Activated T-helper 1 cell treated with Interleukin-2 at 50 U/mL for 16 hours (primary cell): ENCODE measurements around the gene RSRC1.
"Not testable (repeated sequence)": the region's sequence is repeated elsewhere in the genome, so short reads cannot be mapped to it uniquely, and the experiment has no call there.

Experiments used
- DNase-seq: peaks from one replicate; pipeline ENCODE4 v3.0.0-alpha.2; 2020; ENCODE audit warnings: low read depth

The RSRC1 gene, protein sequence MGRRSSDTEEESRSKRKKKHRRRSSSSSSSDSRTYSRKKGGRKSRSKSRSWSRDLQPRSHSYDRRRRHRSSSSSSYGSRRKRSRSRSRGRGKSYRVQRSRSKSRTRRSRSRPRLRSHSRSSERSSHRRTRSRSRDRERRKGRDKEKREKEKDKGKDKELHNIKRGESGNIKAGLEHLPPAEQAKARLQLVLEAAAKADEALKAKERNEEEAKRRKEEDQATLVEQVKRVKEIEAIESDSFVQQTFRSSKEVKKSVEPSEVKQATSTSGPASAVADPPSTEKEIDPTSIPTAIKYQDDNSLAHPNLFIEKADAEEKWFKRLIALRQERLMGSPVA

DNA sequence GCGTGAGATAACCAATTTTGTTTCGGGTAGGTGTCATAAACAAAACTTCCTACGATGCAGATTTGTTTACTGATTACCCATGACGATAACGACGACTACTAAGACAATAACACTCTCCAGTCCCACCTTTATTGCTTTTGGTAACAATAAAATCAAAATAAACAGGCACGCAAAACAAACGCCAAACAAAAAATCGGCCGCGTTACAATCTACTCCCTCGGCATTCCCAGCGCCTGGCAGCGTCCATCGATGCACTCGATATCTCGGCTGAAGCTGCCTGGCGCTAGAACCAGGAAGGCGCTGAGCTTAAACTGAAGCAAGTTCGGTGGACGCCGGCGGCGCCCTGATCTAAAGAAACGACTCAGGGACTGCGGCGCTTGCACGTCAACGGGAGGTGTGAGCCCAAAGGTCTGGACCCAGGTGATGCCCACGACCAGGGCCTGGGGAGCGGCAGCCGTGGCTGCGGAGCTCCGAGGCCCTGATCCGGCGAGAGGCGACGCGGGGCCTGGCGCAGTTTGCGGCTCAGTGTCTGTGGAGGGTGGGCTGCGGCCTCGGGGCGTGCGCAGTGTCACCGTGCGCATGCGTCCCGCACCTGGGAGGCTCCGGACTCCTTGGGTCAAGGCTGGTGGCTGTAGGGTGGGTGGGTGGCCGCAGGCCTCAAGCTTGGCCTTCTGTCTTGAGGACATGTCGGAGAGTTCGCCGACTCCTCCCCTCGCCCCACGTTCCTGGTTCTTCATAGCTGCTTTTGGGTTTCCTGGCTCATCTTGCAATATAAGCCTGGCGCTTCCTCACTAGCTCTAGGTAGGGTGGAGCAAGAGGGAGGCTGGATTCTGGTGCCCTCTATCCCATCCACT lies at the start of gene RSRC1:
RSRC1 (plus strand) TSS at position 286 of the 854 bp plus-strand sequence. CDS start 12,016 bp downstream, outside the sequence.
- DNase-seq: peak; percentile 55

DNA sequence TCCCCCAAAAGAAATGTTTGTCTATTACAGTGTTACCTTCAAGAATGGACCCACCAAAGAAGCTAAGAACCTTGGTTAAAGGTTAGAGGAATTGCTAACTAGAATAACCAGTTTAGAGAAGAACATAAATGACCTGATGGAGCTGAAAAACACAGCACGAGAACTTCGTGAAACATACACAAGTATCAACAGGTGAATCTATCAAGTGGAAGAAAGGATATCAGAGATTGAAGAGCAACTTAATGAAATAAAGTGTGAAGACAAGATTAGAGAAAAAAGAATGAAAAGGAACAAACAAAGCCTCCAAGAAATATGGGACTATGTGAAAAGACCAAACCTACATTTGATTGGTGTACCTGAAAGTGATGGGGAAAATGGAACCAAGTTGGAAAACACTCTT lies 44.3 kb upstream of the RSRC1 start:
- DNase-seq: not testable (repeated sequence)

DNA sequence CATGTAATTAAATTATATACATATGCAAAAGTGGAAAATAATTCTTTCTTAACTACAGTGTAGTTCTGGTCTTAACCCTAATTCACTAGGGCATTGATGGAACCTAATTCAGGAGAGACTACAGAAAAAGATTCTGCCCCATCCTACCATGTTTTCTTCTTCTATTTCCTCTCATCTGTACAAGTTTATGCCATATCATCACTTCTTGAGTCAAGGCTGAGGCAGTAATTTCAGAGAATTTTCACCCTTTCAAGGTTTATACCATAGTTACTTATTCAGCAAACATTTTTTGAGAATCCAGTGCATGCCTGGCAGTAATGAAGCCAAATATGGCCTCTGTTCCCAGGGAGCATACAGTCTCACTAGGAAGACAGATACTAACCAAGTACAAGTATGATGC lies 37.1 kb upstream of the RSRC1 start:
- DNase-seq: no peak

DNA sequence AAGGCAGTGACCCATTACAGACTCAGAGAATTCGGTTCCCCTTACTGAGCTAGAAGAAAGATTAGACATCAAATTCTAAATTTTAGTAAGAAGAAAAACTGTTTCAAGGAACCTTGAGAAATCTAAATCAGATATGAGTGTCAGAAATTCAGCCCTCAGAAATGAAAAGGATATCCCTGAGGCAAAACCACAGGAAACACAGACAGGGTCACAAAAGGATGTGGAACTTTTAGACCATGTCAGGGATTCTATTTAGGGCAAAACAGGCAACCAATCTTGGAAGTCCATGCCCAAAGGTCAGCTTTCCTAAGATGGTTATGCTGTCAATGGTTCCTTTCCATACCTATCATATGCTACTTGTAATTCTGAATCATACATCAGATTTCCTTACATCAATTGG lies 35.3 kb upstream of the RSRC1 start:
- DNase-seq: no peak

DNA sequence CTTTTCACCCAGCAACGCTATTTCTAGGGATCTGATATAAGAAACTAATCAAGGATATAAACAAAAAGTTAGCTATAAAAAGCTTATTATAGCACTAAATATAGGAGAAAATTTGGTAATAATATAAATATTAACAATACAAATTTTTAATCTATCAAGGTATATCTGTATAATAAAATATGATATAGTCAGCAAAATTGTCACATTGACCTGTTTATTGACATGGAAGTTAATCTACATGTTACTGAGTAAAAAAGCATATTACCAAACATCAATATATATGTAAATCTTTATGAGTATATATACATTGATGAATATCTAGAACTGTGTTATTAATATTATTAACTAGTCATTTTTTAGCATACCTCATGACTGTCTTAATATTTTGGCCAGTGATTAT lies 30.3 kb upstream of the RSRC1 start:
- no peak for DNase-seq

DNA sequence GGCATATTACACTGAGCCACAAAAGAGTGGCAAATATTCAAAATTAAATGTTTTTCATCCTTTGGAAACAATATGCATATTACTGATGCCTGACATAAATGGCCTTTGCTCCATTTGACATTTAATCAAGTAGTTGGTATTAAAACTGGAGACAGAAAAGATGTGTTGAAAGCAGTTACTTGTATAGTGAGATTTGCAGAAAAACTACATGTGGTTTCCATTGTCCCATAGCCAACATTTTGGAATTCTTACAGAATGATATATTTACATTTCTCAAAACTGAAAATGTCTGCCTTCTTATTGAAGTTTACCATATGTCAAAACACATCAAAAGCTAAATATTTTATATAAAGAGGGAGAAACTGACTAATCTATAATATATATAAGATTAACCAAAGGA lies 25.2 kb upstream of the RSRC1 start:
- DNase-seq: no peak

DNA sequence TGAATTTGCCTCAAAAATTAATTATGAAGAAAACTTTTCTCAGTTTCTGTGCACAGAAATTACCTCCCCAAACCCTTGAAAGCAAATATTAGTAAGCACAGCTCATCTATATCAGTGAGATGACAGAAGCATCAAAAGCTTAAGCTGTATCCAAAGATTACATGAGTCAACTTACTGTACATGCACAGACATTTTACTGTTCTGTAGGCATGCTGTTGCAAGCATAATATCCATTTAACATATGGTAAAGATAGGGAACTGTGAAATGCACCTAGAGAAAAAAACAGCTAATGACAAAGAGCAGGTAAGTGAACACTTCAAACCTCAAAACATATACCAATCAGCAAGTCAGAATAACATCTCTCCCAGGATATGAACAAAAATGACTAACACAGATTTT lies 24.5 kb upstream of the RSRC1 start:
- DNase-seq: no peak

DNA sequence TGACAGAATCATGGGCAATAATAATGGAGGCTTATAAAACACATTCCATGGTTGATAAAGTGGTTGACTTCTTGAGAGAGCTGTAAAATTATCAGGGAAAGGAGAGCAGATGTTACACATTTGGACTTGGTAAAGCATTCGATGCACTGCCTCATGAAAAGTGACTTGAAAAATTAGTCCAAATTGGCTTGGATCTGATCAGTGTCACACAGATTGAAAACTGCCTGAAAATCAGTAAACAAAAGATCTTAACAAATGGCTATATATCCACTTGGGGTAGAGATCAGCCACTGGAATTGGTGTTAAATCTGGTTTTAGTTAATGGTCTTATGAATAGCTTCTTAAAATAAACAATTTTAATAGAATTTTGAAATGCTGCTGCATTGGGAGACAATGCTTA lies 24.0 kb upstream of the RSRC1 start:
- no peak for DNase-seq

DNA sequence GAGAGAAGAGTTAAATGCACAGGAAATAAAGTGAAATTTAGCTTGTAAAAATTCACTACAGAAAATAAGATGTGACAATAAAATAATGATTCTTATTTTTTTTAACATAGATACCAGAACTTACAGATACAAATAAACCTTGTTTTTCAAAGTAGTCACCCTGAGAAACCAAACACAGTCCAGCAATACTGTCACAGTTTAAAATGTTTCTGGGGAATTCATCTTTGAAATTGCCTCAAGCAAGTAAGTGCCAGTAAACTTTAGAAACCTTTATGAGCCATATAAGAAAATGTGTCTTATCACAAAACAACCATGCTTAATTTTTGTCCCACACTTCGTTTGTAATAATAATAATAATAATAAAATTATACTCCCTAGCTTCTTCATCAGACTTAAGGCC lies 23.5 kb upstream of the RSRC1 start:
- DNase-seq: no peak

DNA sequence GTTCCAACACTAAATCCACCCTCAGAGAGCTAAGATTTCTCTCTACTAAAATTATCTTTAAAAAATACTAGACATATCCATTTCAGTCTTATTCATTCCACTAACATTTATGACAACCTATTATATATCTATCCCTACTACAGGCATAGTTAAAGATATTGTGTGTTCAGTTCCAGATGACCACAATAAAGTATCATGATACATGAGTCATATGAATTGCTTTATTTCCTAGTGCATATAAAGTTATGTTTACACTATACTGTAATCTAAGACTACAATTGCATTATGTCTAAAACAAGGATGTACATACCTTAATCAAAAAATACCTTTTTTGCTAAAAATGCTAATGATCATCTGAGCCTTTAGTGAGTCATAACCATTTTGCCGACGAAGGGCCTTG lies 23.1 kb upstream of the RSRC1 start:
- DNase-seq: no peak

DNA sequence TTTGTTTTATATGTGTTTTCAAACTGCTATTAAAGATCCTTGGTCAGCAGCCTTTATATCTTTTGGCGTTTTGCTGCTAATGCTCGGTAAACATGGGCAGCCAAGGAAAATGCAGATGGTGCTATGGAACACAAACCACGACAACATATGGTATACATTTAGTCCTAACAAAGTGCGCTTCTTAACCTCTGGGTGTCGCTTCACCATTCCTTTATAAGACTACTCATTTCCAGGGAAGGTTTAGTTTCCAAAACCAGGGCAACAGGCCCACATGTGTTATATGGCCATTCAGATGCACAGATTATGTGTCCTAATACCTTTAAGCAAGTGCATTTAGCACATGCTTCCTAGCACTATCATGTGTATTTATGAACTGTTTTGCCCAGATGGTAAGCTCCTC lies 18.4 kb upstream of the RSRC1 start:
- no peak for DNase-seq

DNA sequence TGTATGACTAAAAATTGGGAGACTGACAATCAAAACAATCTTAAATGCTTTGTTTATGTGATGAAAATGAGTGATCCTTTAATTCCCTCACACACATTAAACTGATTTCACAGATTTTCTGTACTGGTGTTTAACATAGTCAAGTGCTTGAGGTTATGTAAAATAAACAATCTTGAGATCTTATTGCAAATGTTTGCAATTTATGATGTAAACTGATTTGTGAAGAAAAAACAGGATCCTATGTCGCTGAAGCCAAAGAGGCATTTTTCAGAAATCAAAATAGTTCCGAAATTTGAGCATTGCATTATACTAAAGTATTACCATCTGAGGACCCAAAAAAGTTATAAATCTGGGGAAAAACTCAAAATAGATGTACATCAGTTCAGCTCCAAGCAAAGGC lies 16.4 kb upstream of the RSRC1 start:
- no peak for DNase-seq

DNA sequence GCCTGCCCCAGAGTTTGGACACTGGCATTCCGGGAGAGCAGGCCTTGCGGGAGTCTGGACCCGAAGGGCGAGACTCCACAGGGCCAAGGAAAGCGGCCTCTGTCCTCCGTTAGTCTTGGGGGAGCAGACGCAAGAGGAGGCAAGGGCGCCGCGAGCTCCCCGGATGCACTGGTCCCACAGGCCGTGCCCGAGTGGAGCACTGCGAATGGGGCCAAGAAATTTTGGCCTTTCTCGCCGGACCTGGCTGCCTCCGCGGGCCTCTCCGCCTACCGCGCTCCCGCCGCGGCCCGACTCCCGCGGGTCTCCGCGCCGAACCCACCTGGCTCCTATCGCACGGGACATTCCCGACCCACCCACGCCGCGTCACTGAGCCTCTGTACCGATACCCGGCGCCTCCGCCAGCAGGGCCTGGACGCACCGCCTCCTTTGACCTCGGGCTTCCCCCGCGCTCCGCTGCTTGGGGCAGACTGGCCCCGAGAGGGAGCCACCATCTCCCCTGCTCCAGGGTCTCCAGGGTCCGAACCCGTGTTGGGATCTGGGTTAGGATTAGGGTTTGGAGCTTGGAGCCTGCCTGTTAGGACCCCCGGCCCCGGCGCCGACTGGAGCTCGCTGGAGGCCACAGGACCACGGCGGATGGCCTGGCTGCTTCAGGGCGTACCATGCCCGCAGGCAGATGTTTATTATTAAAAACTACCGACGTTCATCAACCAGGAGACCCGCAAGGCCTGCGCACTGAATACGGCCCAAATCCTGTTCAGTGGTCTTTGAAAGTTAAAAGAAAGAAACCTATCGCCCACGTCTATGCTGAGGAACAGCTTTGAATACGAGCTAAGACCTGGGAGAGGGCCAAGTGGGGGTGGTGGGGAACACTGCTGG lies 15.4 kb upstream of the RSRC1 start:
- DNase-seq: no peak

DNA sequence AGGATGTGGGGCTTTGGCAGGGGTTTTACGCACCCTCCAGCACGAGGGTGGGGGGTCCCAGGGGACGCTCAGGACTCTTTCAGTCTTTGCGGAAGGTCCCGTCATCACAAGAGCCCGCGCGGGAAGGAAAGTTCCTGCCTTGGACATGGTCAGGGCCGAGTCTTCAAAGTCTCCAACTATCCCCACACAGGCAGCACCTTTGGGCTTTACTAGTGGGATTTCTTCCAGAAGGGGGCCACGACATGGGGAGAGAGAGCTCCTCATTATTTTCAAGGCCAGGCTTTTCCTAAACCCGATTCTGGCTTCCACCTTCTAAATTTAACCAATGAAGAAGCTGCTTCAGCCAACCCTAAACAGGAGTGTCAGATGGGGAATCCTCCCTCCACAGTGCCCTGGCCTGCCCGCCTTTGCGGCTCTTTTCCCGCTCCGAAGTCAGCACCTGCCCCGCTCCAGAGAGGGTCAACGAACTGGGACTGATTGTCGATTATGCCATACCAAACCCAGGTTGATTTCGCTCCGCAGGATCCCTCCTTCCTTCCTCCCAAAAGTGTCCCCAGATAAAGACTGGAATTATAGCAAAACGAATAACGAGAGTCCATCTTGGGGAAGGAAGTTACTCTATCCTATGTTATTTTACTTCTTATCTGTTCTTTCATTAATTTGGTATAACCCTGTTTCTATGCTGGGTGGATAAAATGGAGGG lies 14.6 kb upstream of the RSRC1 start:
- no peak for DNase-seq

DNA sequence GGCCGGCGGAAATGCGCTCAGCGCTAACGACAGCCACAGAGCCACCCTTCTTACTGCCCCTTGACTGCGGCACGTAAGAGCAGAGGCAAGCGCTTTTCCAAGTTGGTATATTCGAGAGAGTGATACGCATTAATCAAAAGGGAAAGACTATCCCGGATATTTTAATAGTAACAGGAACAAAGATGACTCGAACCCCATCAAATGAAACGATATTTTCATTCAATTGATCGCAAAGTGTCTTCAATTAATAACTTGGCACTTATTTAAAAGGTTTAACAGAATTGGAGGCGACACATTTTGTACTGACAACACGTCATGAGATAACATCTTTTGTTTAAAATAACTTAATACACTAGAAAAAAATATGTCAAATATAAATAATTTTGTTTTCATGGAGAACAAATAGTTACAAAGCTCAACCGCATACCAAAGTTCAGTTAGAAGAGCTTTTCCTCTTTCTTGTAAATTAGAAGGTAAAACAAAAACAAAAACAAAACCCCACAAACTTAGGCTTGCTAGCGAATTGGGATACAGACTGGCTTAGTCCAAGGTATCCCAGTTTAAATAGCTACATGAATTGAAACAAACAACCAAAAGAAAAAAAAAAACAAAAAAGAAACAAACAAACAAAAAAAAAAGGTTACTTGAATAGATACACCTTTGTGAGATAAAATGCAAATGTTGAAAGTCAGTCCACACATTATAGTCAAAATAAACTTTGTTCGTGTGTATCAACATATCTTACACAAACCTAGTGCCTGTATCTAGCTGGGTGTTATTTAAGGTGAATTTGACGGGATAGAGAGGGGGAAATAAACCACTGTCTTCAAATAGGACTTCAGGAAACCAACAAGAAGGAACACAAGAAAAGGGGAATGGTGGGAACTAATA lies 13.8 kb upstream of the RSRC1 start:
- no peak for DNase-seq

DNA sequence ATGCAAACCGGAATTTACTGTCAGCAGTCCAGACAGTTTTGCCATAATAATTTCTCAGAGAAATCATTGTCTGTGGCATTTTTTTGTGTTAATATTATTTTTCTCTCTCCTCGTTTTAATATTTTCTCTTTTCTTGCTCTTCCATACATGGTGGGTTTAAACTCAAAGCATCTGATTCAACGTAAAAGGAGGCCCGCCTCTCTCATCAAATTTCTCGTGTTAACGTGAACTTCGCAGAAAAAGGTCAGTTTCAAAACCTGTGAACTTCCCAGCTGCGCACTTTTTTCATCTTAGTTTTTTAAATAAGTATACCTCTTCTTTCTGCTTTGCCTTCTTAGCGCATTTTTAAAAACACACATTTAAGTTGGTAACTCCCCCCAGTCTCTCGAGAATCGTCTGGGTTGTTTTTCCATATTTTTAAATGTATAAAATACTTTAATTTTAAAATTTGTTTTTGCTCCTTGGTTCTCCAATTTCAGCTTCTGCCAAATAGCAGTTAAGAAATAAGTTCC lies 12.8 kb upstream of the RSRC1 start:
- DNase-seq: no peak

DNA sequence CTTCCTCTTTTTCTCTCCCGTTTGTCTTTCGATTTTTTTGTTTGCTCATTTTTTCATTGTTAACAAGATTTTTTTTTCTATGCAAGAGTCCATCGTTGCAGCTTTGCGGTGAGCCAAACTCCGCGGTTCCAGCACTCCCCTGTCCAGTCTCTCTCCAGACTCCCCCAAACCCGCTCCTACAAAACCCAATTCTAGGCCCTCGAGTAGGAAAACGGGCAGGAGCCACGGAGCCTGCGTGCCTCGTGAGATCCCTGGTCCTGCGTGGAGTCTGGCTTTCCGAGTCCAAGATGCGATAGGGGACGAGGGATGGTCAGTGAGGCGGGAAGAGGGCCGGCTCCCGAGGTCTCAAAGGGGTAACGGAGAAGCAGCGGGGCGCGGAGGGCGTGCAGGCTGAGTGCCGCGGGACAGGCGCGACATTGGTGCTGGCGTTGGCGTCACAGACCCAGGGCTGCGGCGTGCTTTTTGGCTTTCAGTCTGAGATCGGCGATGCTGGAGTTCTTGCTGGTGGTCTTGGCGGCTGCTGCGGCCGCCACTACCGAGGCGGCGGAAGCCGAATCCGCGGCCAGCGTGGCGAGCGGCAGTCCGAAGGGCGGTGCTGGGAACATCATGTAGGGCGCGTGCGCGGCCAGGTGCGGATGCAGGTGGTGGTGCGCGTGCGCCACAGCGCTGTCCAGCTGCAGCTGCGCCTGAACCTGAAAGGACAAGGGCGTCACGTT lies 12.1 kb upstream of the RSRC1 start:
- peak; percentile 40 for DNase-seq

DNA sequence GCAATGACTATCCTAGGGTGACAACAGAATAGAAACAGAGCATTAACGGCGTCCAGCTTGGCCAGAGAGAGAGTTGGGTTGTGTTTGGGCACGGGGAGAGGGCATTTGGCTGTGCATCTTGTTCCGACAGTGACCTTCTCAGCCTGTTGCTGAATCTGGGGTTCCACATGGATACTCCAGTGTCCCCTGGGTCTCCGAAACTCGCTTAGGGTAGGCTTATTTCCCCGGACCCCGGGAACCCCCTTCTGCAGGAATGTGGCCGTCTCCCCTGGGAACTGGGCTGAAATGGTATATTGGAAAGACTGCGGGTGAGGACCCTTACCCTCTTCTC lies 11.6 kb upstream of the RSRC1 start:
- DNase-seq: no peak

DNA sequence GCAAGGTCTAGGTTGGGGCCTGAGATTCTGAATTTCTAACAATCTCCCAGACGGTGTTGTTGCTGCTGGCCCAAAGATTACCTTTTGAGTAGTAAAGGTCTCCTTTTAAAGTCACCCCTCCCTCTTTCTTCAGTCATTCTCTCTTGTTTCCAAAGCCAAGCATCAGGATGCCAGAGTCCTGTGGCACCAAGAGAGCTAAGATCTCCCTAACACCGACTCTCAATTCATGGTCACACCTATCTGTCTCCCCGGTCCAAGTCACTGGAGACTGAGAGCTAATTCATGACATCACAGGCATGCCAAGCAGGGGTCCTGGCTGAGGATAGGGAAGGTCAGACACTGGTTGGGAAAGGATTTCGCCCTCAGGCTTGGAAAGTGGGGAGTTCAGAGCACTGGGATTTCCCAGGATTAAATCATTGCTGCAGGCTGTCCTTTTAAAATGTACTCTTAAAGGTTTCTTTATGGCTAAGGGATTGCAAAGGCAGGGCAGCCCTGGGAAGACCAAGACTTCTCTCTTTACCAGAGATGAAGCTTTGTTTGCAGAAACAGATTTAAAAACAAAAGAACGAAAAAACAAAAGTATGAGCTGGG lies 11.0 kb upstream of the RSRC1 start:
- no peak for DNase-seq

DNA sequence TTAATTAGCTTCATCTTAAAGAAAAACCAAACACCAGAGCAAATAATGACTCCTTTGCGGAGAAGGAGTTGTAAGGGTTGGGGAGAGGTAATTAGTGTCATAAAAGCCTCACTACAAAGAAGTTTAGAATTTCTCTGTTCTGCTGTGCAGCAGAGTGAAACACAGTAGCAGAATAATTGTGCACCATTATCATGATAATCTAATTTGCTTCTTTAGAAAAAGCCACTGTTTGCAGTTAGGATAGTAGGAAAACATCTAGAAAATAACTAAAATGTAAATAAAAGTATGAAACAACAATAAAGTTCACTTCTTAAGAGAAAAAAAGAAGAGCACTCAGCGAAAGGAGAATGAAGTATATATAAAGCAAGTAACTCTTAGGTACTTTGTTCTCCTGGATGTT lies 9.2 kb upstream of the RSRC1 start:
- DNase-seq: no peak
